ENCODE data around the gene MCTP1.

DNA sequence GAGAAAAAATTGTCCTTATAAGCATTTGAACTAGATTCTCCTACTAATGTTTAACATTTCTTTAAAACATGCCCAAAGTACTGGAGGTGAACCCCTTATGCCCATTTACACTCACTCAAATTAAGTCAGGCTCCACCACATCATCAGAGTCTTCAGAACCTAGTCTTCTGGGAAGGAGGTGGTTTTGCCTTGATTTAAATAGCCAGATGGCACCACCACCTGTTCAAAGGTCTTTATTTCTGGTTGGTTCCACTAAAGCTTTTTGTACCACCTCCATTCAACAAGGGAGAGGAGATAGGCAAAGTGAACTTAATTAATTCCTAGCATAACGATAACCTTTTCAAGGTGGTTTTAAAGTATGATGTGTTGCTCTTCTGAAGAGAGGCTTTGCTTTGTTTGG lies 476.9 kb downstream of the MCTP1 start:
- TF ChIP-seq, protein P1, sequence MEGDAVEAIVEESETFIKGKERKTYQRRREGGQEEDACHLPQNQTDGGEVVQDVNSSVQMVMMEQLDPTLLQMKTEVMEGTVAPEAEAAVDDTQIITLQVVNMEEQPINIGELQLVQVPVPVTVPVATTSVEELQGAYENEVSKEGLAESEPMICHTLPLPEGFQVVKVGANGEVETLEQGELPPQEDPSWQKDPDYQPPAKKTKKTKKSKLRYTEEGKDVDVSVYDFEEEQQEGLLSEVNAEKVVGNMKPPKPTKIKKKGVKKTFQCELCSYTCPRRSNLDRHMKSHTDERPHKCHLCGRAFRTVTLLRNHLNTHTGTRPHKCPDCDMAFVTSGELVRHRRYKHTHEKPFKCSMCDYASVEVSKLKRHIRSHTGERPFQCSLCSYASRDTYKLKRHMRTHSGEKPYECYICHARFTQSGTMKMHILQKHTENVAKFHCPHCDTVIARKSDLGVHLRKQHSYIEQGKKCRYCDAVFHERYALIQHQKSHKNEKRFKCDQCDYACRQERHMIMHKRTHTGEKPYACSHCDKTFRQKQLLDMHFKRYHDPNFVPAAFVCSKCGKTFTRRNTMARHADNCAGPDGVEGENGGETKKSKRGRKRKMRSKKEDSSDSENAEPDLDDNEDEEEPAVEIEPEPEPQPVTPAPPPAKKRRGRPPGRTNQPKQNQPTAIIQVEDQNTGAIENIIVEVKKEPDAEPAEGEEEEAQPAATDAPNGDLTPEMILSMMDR (IDR thresholded peaks at IDR 0.05) = no peak
- no peak for TF ChIP-seq POLR2A (IDR thresholded peaks at IDR 0.05)
